Left ventricle myocardium superior (tissue), 1 donor: ENCODE measurements around the gene RGPD4. TPM values are rescaled to one million over a fixed set of nuclear protein-coding genes. Genes with fewer than 3 reads are reported as not detected.
"Not testable (repeated sequence)": the region's sequence is repeated elsewhere in the genome, so short reads cannot be mapped to it uniquely, and the experiment has no call there.

Experiments used
- ATAC-seq: fragments of 200-7000 bp; cut with Tn5 transposase; one replicate; pipeline ENCODE4 v1.9.1; 2020; ENCODE audit warnings: mild to moderate bottlenecking, moderate library complexity
- DNase-seq: peaks from one replicate; pipeline ENCODE4 v3.0.0-alpha.2; 2020
- intact Hi-C: fragments of 100-400 bp; cut with micrococcal nuclease; formaldehyde crosslinking; loops from one replicate; pipeline ENCODE4 v1.11.0; 2022
- total RNA-seq: library from RNA; stranded (reverse); fragmentation: NEBNext Ultra II Directional; extraction: Animal tissue kit (Norgen Biotek cat#: 25700); gene quantifications from one replicate; pipeline ENCODE4 v1.2.1, GENCODE V29; 2021
- donor health status: DM: no; HTN: yes; CAD: no; lungs with severe emphysema.

The RGPD4 gene
- total RNA-seq, 1 donor from 2014 or later = 0.10 TPM

DNA sequence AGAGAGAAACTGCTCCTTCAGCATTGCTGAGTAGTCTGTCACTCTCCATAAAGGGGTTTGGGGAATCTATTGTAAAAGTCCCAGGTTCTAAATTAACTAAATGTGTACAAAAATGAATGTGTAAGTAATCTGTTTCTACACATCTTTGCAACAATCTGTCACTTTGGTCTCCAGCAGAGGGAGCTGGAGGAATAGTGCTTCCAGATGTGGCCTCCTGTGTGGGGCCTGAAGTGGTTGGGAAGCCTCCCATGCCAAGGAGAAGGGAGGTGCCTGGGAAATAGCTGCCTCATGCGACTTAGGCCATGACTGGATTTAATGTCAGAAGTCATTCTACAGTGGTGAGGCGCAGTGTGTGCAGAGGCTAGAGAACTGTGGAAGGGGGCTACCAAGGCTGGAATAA is 89.4 kb downstream of the RGPD4 start:
- intact Hi-C loops, DNase-seq: not testable (repeated sequence)
- ATAC-seq = peak; percentile 68

DNA sequence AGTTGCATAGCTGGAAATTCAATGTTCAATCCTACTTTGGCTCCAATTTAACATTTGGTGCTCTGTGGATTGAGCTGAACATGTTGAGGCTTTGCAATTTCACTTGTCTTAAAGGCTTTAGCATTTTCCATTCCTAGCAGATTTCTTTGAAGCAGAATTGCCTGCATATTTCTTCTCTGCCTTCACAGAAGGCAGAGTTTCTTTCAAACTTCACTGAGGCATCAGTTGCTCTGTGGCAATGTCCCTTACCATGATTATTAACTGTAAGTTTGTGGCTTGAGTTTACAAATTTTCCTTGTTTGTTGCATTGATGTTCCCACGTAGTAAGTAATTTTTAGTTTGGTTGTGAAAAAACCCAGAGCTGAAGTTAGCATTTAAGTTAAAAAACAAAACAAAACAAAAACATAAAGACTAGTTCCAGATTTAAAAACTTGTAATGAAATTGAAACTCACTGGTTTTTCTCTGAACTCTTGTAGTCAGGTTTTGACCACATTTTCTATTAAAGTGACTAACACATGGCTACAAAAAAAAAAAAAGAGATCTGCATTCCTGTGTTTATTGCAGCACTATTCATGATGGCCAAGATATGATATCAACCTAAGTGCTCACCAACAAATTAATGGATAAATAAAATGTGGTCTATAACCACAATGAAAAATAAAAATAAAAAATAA is 90.1 kb downstream of the RGPD4 start:
- ATAC-seq, intact Hi-C loops, DNase-seq: not testable (repeated sequence)

DNA sequence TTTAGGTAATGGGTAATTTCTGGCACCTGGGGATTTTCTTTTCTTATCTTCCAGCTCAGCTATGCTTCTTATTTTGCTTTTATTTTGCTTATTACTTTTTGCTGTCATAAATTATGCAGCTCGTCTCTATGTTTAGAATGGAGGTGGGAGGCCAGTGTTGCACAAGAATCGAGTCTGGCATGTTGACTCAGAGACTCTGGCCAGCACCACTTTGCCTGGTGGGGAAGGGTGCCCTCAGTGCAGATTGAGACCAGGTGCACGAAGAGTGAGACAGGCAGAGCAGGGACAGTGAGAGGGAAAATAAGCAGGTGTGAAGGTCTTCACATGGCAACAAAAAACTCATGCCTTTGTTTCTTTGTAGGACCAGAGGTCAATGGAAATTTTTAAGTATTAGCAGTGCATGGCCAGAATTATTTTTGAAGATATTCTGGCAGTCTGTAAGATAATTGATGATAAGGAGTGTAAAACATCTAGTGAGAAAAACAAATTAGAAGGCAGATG is 100.4 kb downstream of the RGPD4 start:
- no peak for ATAC-seq
- no peak for DNase-seq
- intact Hi-C loops = no loop called here

DNA sequence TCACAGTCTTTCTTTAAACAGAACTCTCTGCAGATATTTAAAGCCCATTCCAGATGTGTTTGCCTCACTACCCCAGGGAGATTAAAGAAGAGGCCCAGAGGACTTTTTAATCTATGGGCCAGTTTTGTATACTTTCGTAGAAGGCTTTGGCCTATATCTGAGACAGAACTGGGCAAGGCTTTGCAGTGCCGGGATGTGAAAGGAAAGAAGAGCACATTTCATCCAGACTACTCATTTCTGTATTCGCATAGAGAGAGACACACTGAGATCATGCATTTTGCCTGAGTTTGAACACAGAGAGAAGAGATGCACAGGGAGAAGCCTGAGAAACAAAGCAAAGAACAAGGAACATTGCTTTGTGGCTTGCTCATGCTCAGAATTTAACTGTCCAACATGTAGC is 104.7 kb downstream of the RGPD4 start:
- ATAC-seq = no peak
- intact Hi-C loops = no loop called here

DNA sequence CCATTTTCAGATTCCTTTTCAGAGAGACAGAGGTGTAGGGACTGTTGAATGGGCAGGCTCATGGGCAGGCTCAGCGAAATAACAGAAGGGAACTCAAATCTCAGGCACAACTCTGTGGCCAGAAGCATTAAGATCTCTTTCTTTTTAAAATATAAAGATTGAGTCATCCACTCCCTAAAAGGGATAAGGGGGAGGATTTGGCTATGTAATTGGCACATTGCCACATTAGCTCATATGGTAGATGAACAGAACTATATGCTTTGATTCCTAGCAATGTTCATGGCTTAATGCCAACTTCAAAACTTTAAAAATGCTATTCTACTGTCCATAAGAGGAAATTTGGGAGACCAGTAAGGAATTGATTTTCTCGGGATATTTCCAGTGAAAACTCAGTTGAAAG is 105.8 kb downstream of the RGPD4 start:
- intact Hi-C loops = no loop called here
- ATAC-seq = no peak
- no peak for DNase-seq

More for the DNA sequence above, 104.7 kb downstream of the RGPD4 start:
- DNase-seq = no peak

DNA sequence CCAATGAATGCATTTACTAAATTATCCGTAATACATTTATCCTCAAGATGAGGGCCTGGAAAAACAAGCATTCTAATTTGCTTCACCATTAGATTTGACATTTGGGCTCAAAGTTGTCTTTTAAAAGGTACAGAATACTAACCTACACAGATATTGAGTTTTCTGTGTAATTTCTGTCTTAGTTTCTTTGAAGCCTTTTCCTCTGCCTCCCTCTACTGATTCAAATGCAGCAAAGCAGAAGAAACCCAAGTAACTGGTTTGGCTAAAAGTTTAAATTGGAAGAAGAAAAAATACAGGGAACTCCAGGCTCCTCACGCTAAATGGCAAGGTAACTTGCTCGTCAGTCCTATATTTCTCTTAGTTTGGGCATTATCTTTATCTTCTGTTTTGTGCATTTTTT is 106.3 kb downstream of the RGPD4 start:
- intact Hi-C loops = no loop called here
- no peak for ATAC-seq
- no peak for DNase-seq

DNA sequence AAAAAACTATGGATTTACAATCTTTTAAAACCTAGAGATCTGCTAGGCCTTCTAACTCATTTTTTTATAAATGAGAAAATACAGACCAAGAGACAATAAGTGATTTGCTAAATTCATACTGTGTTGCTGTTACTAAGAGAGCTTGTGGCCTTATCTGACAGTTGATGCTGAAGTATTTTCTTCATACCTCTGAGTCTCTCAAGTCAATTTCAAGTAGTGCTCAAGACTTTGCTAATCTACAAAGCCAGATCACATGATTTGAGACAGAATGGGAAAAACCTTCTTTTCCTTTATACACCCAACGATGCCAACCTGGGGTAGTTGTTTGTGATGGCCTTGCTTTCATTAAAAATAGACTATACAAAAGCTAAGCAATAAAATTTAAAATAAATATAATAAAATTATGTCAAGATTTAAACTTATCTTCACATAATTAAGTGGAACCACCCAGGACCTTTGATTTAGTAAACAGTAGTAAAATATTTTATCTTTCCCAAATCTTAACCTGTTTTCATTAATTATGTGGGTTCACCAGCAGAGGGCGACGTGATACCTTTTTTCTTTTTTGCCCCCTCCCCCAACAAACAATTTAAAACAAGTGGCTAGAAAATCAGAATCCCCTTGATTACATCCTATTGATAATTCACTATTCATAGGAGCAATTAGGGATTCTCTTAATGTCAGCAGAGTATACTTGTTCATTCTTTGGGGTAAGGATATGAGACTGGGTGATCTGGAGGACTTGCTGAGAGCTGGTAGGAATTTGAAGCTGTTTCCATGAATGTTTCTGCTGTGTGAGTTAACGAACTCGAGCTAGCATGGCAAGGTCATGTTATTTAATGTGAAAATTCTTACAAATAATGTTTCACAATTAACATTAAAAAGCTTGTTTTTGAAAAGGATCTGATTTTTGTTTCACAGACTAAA is 110.0 kb downstream of the RGPD4 start:
- intact Hi-C loops = no loop called here

More for the DNA sequence above, 110.0 kb downstream of the RGPD4 start:
- no peak for ATAC-seq
- no peak for DNase-seq

Other genes starting within 250 kb of the RGPD4 start
- 0.07 TPM for gene SLC5A7, start 159.6 kb downstream of the RGPD4 start, total RNA-seq